Activated CD4-positive, alpha-beta T cell treated with anti-CD3 and anti-CD28 coated beads, Interleukin-2, amount 10 ng/mL, durations not matched to agents 7 days and 5 days (primary cell): ENCODE results near the gene AMMECR1L. TPM values are rescaled to one million over a fixed set of nuclear protein-coding genes. Genes with fewer than 3 reads are reported as not detected.
A peak's percentile ranks its signal among the peaks of the same experiment; 100 is the strongest.
"Not testable (repeated sequence)": the region's sequence is repeated elsewhere in the genome, so short reads cannot be mapped to it uniquely, and the experiment has no call there.

ENCODE experiments used
- CTCF ChIA-PET: fragments of 350-600 bp; sonication (Branson Sonifier 250); formaldehyde crosslinking; loops from one replicate; lab custom pipeline; 2021; ENCODE audit warnings: antibody characterized with exemption; lab: Charles Lee
- POLR2A ChIA-PET: fragments of 350-600 bp; sonication (Branson Sonifier 250); formaldehyde crosslinking; loops from one replicate; lab custom pipeline; 2021; ENCODE audit warnings: antibody characterized with exemption; lab: Charles Lee
- DNase-seq: peaks from one replicate; pipeline ENCODE4 v3.0.0-alpha.2; 2020
- H3K27ac Mint-ChIP-seq: one replicate; pipeline ENCODE4 v1.8.0; 2021; ENCODE audit warnings: mild to moderate bottlenecking, moderate library complexity, mixed read lengths
- H3K27me3 Mint-ChIP-seq: one replicate; pipeline ENCODE4 v1.8.0; 2021; ENCODE audit warnings: mixed read lengths
- H3K36me3 Mint-ChIP-seq: one replicate; pipeline ENCODE4 v1.8.0; 2021; ENCODE audit warnings: low read depth, mixed read lengths
- H3K4me1 Mint-ChIP-seq: one replicate; pipeline ENCODE4 v1.8.0; 2021; ENCODE audit warnings: mixed read lengths
- H3K4me3 Mint-ChIP-seq: one replicate; pipeline ENCODE4 v1.8.0; 2021; ENCODE audit warnings: mild to moderate bottlenecking, moderate library complexity, mixed read lengths
- H3K9me3 Mint-ChIP-seq: one replicate; pipeline ENCODE4 v1.8.0; 2021; ENCODE audit warnings: mixed read lengths
- total RNA-seq, 2 experiments: library from RNA; stranded (reverse); gene quantifications; one replicate each; pipeline ENCODE4 v1.2.3, GENCODE V29; 2021

AMMECR1L gene
- total RNA-seq: 10 to 100 TPM; 15.0 to 15.4 TPM

GRCh38 chr2:127885780-127886592 lies at the start of gene AMMECR1L:
AMMECR1L (minus strand) TSS chr2:127885956; CDS start chr2:127874234, 11,722 bp downstream.
- peak; percentile 77 for DNase-seq
- Mint-ChIP-seq H3K4me3 (peak within 1 kb of the TSS; percentile 91), H3K27ac (peak within 1 kb of the TSS; percentile 92), H3K4me1 (peaks cover 32% of the 10 kb centered on the region), H3K36me3 (peaks cover 23% of the 10 kb centered on the region)
- CTCF ChIA-PET: interaction anchor here (0.6 kb wide), 1 partner anchor 191 kb away, joined by 4 read pairs; no protein-coding TSS in a partner anchor
- H3K27me3 Mint-ChIP-seq, POLR2A ChIA-PET, H3K9me3 Mint-ChIP-seq: not testable (repeated sequence)

GRCh38 chr2:127935337-127935736 lies 49.6 kb upstream of the AMMECR1L start:
- H3K4me1 Mint-ChIP-seq: no peaks in the 10 kb centered on the region
- H3K27ac Mint-ChIP-seq: no peak overlapping the region
- ChIA-PET CTCF (no interaction called here), POLR2A (no interaction called here)
- no peaks in the 10 kb centered on the region for H3K9me3 Mint-ChIP-seq
- no peaks in the 10 kb centered on the region for H3K36me3 Mint-ChIP-seq
- H3K4me3 Mint-ChIP-seq: no peak overlapping the region
- DNase-seq: no peak
- H3K27me3 Mint-ChIP-seq: no peaks in the 10 kb centered on the region

GRCh38 chr2:127932199-127932876 lies 46.6 kb upstream of the AMMECR1L start:
- CTCF ChIA-PET: no interaction called here
- no peaks in the 10 kb centered on the region for H3K27me3 Mint-ChIP-seq

GRCh38 chr2:127929449-127929848 lies 43.7 kb upstream of the AMMECR1L start:
- Mint-ChIP-seq H3K4me3 (no peak overlapping the region), H3K9me3 (peaks cover 2% of the 10 kb centered on the region), H3K36me3 (no peaks in the 10 kb centered on the region), H3K27me3 (no peaks in the 10 kb centered on the region), H3K27ac (no peak overlapping the region), H3K4me1 (no peaks in the 10 kb centered on the region)
- CTCF ChIA-PET: no interaction called here
- POLR2A ChIA-PET: no interaction called here
- no peak for DNase-seq

More at GRCh38 chr2:127932199-127932876, 46.6 kb upstream of the AMMECR1L start:
- POLR2A ChIA-PET: no interaction called here
- H3K4me1 Mint-ChIP-seq: no peaks in the 10 kb centered on the region
- no peak overlapping the region for H3K27ac Mint-ChIP-seq
- H3K9me3 Mint-ChIP-seq: no peaks in the 10 kb centered on the region
- DNase-seq: no peak
- no peak overlapping the region for H3K4me3 Mint-ChIP-seq
- no peaks in the 10 kb centered on the region for H3K36me3 Mint-ChIP-seq

- DNase-seq: no peak
- ChIA-PET CTCF (interaction anchor here (0.6 to 0.7 kb wide), 2 partner anchors 46 to 92 kb away, joined by 4 read pairs; no protein-coding TSS in a partner anchor), POLR2A (no interaction called here)
- no peaks in the 10 kb centered on the region for H3K27me3 Mint-ChIP-seq
- no peaks in the 10 kb centered on the region for H3K36me3 Mint-ChIP-seq
- H3K27ac Mint-ChIP-seq: no peak overlapping the region
- no peak overlapping the region for H3K4me3 Mint-ChIP-seq
- peaks cover 2% of the 10 kb centered on the region for H3K9me3 Mint-ChIP-seq
- no peaks in the 10 kb centered on the region for H3K4me1 Mint-ChIP-seq
These were observed 41.6 kb upstream of the AMMECR1L start for GRCh38 chr2:127927384-127927783.

- CTCF ChIA-PET: no interaction called here
- POLR2A ChIA-PET: no interaction called here
These were observed 32.2 kb upstream of the AMMECR1L start for GRCh38 chr2:127917916-127918315.

GRCh38 chr2:127913808-127914457 lies 28.2 kb upstream of the AMMECR1L start:
- Mint-ChIP-seq H3K9me3 (no peaks in the 10 kb centered on the region), H3K4me1 (no peaks in the 10 kb centered on the region), H3K36me3 (no peaks in the 10 kb centered on the region), H3K4me3 (no peak overlapping the region), H3K27me3 (no peaks in the 10 kb centered on the region), H3K27ac (no peak overlapping the region)
- POLR2A ChIA-PET: interaction anchor here (0.5 kb wide), 1 partner anchor 620 kb away, joined by 3 read pairs; the partner anchor contains the start of gene ERCC3
- CTCF ChIA-PET: no interaction called here
- DNase-seq: no peak

More at GRCh38 chr2:127917916-127918315, 32.2 kb upstream of the AMMECR1L start:
- Mint-ChIP-seq H3K36me3 (no peaks in the 10 kb centered on the region), H3K27ac (no peak overlapping the region), H3K9me3 (no peaks in the 10 kb centered on the region), H3K4me1 (no peaks in the 10 kb centered on the region), H3K27me3 (no peaks in the 10 kb centered on the region), H3K4me3 (no peak overlapping the region)
- DNase-seq: no peak

GRCh38 chr2:127911737-127912136 lies 26.0 kb upstream of the AMMECR1L start:
- no peaks in the 10 kb centered on the region for H3K9me3 Mint-ChIP-seq
- no peak overlapping the region for H3K27ac Mint-ChIP-seq
- ChIA-PET CTCF (interaction anchor here (0.6 kb wide), 1 partner anchor 47 kb away, joined by 5 read pairs; no protein-coding TSS in a partner anchor), POLR2A (no interaction called here)
- DNase-seq: no peak
- H3K4me3 Mint-ChIP-seq: no peak overlapping the region
- no peaks in the 10 kb centered on the region for H3K4me1 Mint-ChIP-seq
- H3K36me3 Mint-ChIP-seq: no peaks in the 10 kb centered on the region
- H3K27me3 Mint-ChIP-seq: peaks cover 3% of the 10 kb centered on the region

- Mint-ChIP-seq H3K9me3 (no peaks in the 10 kb centered on the region), H3K4me3 (no peak overlapping the region), H3K27ac (no peak overlapping the region), H3K27me3 (peaks cover 3% of the 10 kb centered on the region), H3K4me1 (no peaks in the 10 kb centered on the region), H3K36me3 (no peaks in the 10 kb centered on the region)
- ChIA-PET CTCF (no interaction called here), POLR2A (no interaction called here)
- DNase-seq: no peak
These were observed 24.7 kb upstream of the AMMECR1L start for GRCh38 chr2:127910415-127910814.

- Mint-ChIP-seq H3K4me3 (no peak overlapping the region), H3K4me1 (no peaks in the 10 kb centered on the region), H3K36me3 (no peaks in the 10 kb centered on the region), H3K27ac (no peak overlapping the region), H3K9me3 (no peaks in the 10 kb centered on the region), H3K27me3 (peaks cover 3% of the 10 kb centered on the region)
- no peak for DNase-seq
- CTCF ChIA-PET: interaction anchor here (0.5 to 1.2 kb wide), 3 partner anchors 8 to 41 kb away, joined by 3 to 5 read pairs (median 3); no protein-coding TSS in a partner anchor
- POLR2A ChIA-PET: no interaction called here
These were observed 23.3 kb upstream of the AMMECR1L start for GRCh38 chr2:127909019-127909418.

GRCh38 chr2:127907733-127908400 lies 22.1 kb upstream of the AMMECR1L start:
- H3K27me3 Mint-ChIP-seq, POLR2A ChIA-PET, DNase-seq: not testable (repeated sequence)

GRCh38 chr2:127906206-127906926 lies 20.6 kb upstream of the AMMECR1L start:
- Mint-ChIP-seq H3K27ac (no peak overlapping the region), H3K9me3 (no peaks in the 10 kb centered on the region), H3K27me3 (peaks cover 3% of the 10 kb centered on the region), H3K4me3 (no peak overlapping the region), H3K36me3 (no peaks in the 10 kb centered on the region), H3K4me1 (no peaks in the 10 kb centered on the region)
- ChIA-PET CTCF (interaction anchor here (1.4 kb wide), 1 partner anchor 55 kb away, joined by 3 read pairs; no protein-coding TSS in a partner anchor), POLR2A (no interaction called here)
- no peak for DNase-seq

More at GRCh38 chr2:127907733-127908400, 22.1 kb upstream of the AMMECR1L start:
- H3K9me3 Mint-ChIP-seq, H3K27ac Mint-ChIP-seq, H3K4me3 Mint-ChIP-seq, H3K4me1 Mint-ChIP-seq, H3K36me3 Mint-ChIP-seq: not testable (repeated sequence)
- CTCF ChIA-PET: interaction anchor here (0.6 to 1.2 kb wide), 2 partner anchors 43 to 1036 kb away, joined by 3 read pairs; no protein-coding TSS in a partner anchor
